SH-SY5Y (cell line): ENCODE results near the gene FBXO46.

Experiments
- GATA2 ChIP-seq: IDR thresholded peaks from 2 replicates; pipeline ENCODE4 v1.6.1; 2011; ENCODE audit warnings: mild to moderate bottlenecking, low read depth, low read length
- GATA3 ChIP-seq: IDR thresholded peaks from 2 replicates; pipeline ENCODE4 v1.6.1; 2011; ENCODE audit warnings: low read depth, mild to moderate bottlenecking, low read length, moderate library complexity

DNA sequence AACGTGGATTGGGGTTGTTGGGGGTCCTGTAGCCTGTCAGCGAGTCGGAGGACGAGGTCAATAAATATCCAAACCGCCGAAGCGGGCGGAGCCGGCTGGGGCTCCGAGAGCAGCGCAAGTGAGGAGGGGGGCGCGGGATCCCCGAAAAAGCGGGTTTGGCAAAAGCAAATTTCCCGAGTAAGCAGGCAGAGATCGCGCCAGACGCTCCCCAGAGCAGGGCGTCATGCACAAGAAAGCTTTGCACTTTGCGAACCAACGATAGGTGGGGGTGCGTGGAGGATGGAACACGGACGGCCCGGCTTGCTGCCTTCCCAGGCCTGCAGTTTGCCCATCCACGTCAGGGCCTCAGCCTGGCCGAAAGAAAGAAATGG, 39.1 kb upstream of the FBXO46 start:
- TF ChIP-seq GATA2, result no peak
- no peak for TF ChIP-seq GATA3
